Hepatocyte (in vitro differentiated cells): ENCODE results near the gene SIX2. TPM values are rescaled to one million over a fixed set of nuclear protein-coding genes. Genes with fewer than 3 reads are reported as not detected.

Experiments used
- DNase-seq: peaks from one replicate; pipeline ENCODE4 v3.0.0-alpha.2; 2016; ENCODE audit warnings: low spot score
- H2AFZ ChIP-seq: fragments of 200-600 bp; sonication (generic); 2 replicates; pipeline ENCODE4 v1.6.0; 2016; ENCODE audit warnings: antibody characterized with exemption, mild to moderate bottlenecking
- H3K27ac ChIP-seq: fragments of 200-600 bp; sonication (generic); 2 replicates; pipeline ENCODE4 v1.5.1; 2016; ENCODE audit warnings: mild to moderate bottlenecking
- H3K27me3 ChIP-seq: fragments of 200-600 bp; sonication (generic); 2 replicates; pipeline ENCODE4 v1.6.1; 2016
- H3K36me3 ChIP-seq: fragments of 200-600 bp; sonication (generic); replicated peaks from 2 replicates; pipeline ENCODE4 v1.5.1; 2016; ENCODE audit warnings: low read depth; ENCODE audit not compliant: insufficient read depth
- H3K4me1 ChIP-seq: fragments of 200-600 bp; sonication (generic); 2 replicates; pipeline ENCODE4 v1.5.1; 2016; ENCODE audit warnings: mild to moderate bottlenecking, moderate library complexity; ENCODE audit not compliant: insufficient read depth
- H3K4me2 ChIP-seq: fragments of 200-600 bp; sonication (generic); 2 replicates; pipeline ENCODE4 v1.6.0; 2016
- H3K4me3 ChIP-seq: fragments of 200-600 bp; sonication (generic); 2 replicates; pipeline ENCODE4 v1.5.1; 2016; ENCODE audit warnings: mild to moderate bottlenecking
- H3K79me2 ChIP-seq: fragments of 200-600 bp; sonication (generic); 2 replicates; pipeline ENCODE4 v1.6.0; 2017; ENCODE audit warnings: mild to moderate bottlenecking
- H3K9me2 ChIP-seq: fragments of 200-600 bp; sonication (generic); replicated peaks from 2 replicates; pipeline ENCODE4 v1.6.0; 2017; ENCODE audit warnings: mild to moderate bottlenecking; ENCODE audit not compliant: insufficient read depth
- H3K9me3 ChIP-seq: fragments of 200-600 bp; sonication (generic); 2 replicates; pipeline ENCODE4 v1.5.1; 2016; ENCODE audit warnings: low read depth, mild to moderate bottlenecking
- H4K20me1 ChIP-seq: fragments of 200-600 bp; sonication (generic); 2 replicates; pipeline ENCODE4 v1.6.0; 2016; ENCODE audit warnings: mild to moderate bottlenecking; ENCODE audit not compliant: insufficient read depth, poor library complexity, severe bottlenecking
- EZH2 ChIP-seq: fragments of 200-600 bp; sonication (generic); IDR thresholded peaks from 2 replicates; pipeline ENCODE4 v1.6.1; 2016; ENCODE audit warnings: antibody characterized with exemption, mild to moderate bottlenecking, borderline replicate concordance
- EZH2phosphoT487 ChIP-seq: fragments of 200-600 bp; sonication (generic); IDR thresholded peaks from one replicate; pipeline ENCODE4 v1.6.1; 2018; ENCODE audit warnings: antibody characterized with exemption, mild to moderate bottlenecking, low read depth, moderate library complexity; ENCODE audit not compliant: unreplicated experiment, severe bottlenecking
- WGBS: methylation state at CpG from one replicate; pipeline ENCODE4 v1.1.6; 2016; ENCODE audit warnings: low lambda C conversion rate; ENCODE audit errors: missing lambda C conversion rate; 5-methylcytosine and 5-hydroxymethylcytosine counted together
- polyA plus RNA-seq: library from polyadenylated mRNA; unstranded; fragments of >200 nt; fragmentation: Nextera tagmentation; extraction: Ambion mirVana; gene quantifications from 2 replicates; pipeline ENCODE4 v1.2.1, GENCODE V29; 2016
- total RNA-seq: library from RNA; depleted of rRNA; stranded (reverse); fragments of >200 nt; gene quantifications from 2 replicates; pipeline ENCODE4 v1.2.3, GENCODE V29; 2014
- TF ChIP-seq, protein P1 (sequence below): fragments of 200-600 bp; sonication (generic); IDR thresholded peaks from 2 replicates; pipeline ENCODE4 v1.5.1; 2016; ENCODE audit warnings: antibody characterized with exemption, mild to moderate bottlenecking; ENCODE audit not compliant: poor library complexity

SIX2 gene
- total and polyA plus RNA-seq, 2 experiments from 2014 or later: 0.53 to 1.3 TPM

DNA sequence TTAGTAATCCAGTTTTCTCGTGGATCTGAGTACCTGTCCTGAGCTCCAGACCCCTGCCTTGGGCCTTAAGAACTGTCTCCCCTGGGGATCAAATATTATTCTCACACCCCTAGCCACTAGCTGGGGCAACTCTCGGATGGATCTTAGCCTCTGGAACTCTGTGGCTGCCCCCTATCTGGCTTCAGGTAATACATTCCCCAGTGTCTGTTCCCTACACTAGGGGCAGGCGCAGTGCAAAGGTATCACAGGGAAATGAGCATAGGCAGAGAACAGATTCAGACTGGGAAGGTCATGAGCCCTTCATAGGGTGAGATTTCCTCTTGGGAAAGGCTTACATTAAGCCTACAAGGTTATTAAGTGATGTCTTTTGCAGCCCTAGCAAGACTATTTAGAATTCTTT is 11.2 kb upstream of the SIX2 start:
- no peak for TF ChIP-seq EZH2phosphoT487
- TF ChIP-seq, protein P1, sequence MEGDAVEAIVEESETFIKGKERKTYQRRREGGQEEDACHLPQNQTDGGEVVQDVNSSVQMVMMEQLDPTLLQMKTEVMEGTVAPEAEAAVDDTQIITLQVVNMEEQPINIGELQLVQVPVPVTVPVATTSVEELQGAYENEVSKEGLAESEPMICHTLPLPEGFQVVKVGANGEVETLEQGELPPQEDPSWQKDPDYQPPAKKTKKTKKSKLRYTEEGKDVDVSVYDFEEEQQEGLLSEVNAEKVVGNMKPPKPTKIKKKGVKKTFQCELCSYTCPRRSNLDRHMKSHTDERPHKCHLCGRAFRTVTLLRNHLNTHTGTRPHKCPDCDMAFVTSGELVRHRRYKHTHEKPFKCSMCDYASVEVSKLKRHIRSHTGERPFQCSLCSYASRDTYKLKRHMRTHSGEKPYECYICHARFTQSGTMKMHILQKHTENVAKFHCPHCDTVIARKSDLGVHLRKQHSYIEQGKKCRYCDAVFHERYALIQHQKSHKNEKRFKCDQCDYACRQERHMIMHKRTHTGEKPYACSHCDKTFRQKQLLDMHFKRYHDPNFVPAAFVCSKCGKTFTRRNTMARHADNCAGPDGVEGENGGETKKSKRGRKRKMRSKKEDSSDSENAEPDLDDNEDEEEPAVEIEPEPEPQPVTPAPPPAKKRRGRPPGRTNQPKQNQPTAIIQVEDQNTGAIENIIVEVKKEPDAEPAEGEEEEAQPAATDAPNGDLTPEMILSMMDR: no peak
- TF ChIP-seq EZH2: no peak
- Histone ChIP-seq H2AFZ (no peak overlapping the region), H3K4me2 (no peak overlapping the region), H3K27me3 (peaks cover 56% of the 10 kb centered on the region), H3K4me1 (no peaks in the 10 kb centered on the region), H3K9me3 (no peaks in the 10 kb centered on the region), H3K4me3 (no peak overlapping the region), H3K27ac (no peak overlapping the region), H3K9me2 (no peaks in the 10 kb centered on the region), H4K20me1 (no peaks in the 10 kb centered on the region), H3K79me2 (no peaks in the 10 kb centered on the region), H3K36me3 (no peaks in the 10 kb centered on the region)
- WGBS: 81% methylated on average over 3 of the region's 3 CpGs
- no peak for DNase-seq

DNA sequence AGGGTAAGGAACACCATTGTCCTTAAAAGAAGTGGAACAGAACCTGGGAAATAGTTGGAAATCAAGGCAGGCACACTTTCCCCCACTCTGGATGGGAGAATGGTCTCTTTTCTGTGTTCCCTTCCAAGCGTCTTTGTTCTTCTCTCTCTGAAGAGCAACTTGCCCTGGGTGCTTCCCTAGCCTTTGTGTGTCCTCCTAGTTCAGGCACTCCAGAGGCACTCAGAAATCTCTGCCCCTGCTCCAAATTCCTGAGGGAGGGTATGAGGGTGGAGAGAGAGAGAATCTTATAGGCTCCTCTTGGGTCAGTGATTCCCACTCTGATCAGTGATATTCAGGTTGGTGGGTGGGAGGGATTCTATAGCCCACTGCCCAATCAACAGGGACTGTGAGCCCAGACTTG is 8.8 kb upstream of the SIX2 start:
- no peak overlapping the region for H3K4me3 ChIP-seq
- peaks cover 78% of the 10 kb centered on the region for H3K27me3 ChIP-seq
- no peak overlapping the region for H3K27ac ChIP-seq
- H2AFZ ChIP-seq: no peak overlapping the region
- H3K9me2 ChIP-seq: no peaks in the 10 kb centered on the region
- no peaks in the 10 kb centered on the region for H3K9me3 ChIP-seq
- WGBS: 82% methylated on average over 1 of the region's 1 CpG
- TF ChIP-seq EZH2phosphoT487: no peak
- TF ChIP-seq, protein P1: no peak
- no peak for TF ChIP-seq EZH2
- no peaks in the 10 kb centered on the region for H4K20me1 ChIP-seq
- H3K36me3 ChIP-seq: no peaks in the 10 kb centered on the region
- peaks cover 13% of the 10 kb centered on the region for H3K4me1 ChIP-seq
- H3K4me2 ChIP-seq: no peak overlapping the region
- no peak for DNase-seq
- no peaks in the 10 kb centered on the region for H3K79me2 ChIP-seq

DNA sequence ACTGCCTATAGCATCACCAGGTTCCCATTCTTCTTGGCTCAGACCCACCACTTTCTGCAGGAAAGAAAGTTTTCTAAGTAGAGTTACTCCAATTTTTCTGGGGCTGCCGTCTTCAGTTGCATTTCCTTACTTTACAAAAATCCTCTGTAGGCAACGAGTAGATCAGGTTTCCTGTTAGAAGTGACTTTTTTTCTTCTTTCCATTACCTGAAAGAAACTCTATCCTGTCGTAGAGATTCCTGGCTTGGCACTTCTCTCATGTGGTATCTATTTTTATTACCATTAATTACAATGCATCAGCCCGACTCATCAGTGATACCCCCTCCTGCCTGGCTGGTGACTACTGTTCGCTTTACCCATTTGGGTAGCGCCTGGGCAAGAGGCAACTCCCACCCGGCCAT is 5.6 kb upstream of the SIX2 start:
- Histone ChIP-seq H3K9me2 (no peaks in the 10 kb centered on the region), H3K27me3 (peaks cover 93% of the 10 kb centered on the region), H4K20me1 (no peaks in the 10 kb centered on the region), H2AFZ (no peak overlapping the region), H3K36me3 (no peaks in the 10 kb centered on the region), H3K4me2 (peak overlapping the region; percentile 91), H3K4me1 (peaks cover 19% of the 10 kb centered on the region), H3K79me2 (no peaks in the 10 kb centered on the region), H3K9me3 (no peaks in the 10 kb centered on the region), H3K27ac (no peak overlapping the region), H3K4me3 (no peak overlapping the region)
- WGBS: 65% methylated on average over 7 of the region's 7 CpGs
- no peak for DNase-seq
- TF ChIP-seq, protein P1: no peak
- no peak for TF ChIP-seq EZH2phosphoT487
- TF ChIP-seq EZH2: no peak
